AG10803 (cell line): ENCODE results near the gene GAD2.

Experiments
- DNase-seq: peaks from one replicate; pipeline ENCODE4 v3.0.0; 2010; ENCODE audit warnings: low read depth
- H3K4me3 ChIP-seq: 2 replicates; pipeline ENCODE4 v1.5.1; 2011; ENCODE audit warnings: mild to moderate bottlenecking, low read length, control low read depth
- CTCF ChIP-seq: conservative IDR thresholded peaks from 2 replicates; pipeline ENCODE4 v1.5.1; 2011; ENCODE audit warnings: mild to moderate bottlenecking, low read length, control low read depth, inconsistent platforms

The GAD2 gene

GRCh38 chr10:26216585-26217395 lies at the start of gene GAD2:
Gene GAD2, plus strand, starts transcription at chr10:26216774. Its CDS starts 36 bp downstream, at chr10:26216810.
- no peak within 1 kb of the TSS for H3K4me3 ChIP-seq
- no peak for TF ChIP-seq CTCF
- no peak for DNase-seq

GRCh38 chr10:26169466-26169865 lies 47.1 kb upstream of the GAD2 start:
- DNase-seq: no peak
- no peak for TF ChIP-seq CTCF
- H3K4me3 ChIP-seq: no peak overlapping the region

- DNase-seq: no peak
- no peak for TF ChIP-seq CTCF
- H3K4me3 ChIP-seq: no peak overlapping the region
Measured at GRCh38 chr10:26172131-26172530, 44.4 kb upstream of the GAD2 start.

- no peak for DNase-seq
- no peak for TF ChIP-seq CTCF
Measured at GRCh38 chr10:26173837-26174236, 42.7 kb upstream of the GAD2 start.

GRCh38 chr10:26177341-26177740 lies 39.2 kb upstream of the GAD2 start:
- DNase-seq: no peak
- TF ChIP-seq CTCF: no peak
- H3K4me3 ChIP-seq: no peak overlapping the region

More at GRCh38 chr10:26173837-26174236, 42.7 kb upstream of the GAD2 start:
- H3K4me3 ChIP-seq: no peak overlapping the region

GRCh38 chr10:26194275-26194674 lies 22.3 kb upstream of the GAD2 start:
- no peak overlapping the region for H3K4me3 ChIP-seq
- DNase-seq: no peak
- TF ChIP-seq CTCF: no peak

GRCh38 chr10:26197248-26197647 lies 19.3 kb upstream of the GAD2 start:
- TF ChIP-seq CTCF: no peak
- no peak overlapping the region for H3K4me3 ChIP-seq
- DNase-seq: no peak
